NOMO-1 treated with DMSO at 0.1 percent for 48 hours (cell line): Measurements from ENCODE around the gene ATRNL1.
"Not testable (repeated sequence)": the region's sequence is repeated elsewhere in the genome, so short reads cannot be mapped to it uniquely, and the experiment has no call there.

Experiments used
- DNase-seq: peaks from one replicate; lab custom pipeline; 2025; ENCODE audit not compliant: unreplicated experiment; lab: John Stamatoyannopoulos, UW

The ATRNL1 gene

DNA sequence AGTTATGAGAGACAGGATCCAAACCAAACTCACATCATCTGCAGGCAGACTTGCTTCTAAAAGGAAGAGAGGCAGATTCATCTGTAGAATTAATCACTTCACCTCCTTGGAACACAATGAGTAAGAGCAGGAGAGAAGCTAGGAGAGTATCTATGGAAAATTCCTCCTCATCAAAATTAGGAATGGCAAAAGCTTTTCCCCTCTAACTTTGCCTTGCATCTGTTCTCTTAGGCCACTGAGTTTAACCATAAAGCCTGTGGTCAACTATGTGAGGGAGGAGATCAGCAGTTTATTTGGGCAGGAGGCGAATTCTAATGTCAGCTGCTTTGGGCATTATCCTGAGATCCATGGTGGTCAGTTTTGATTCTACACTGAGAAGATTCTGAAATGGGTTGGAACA, 618.1 kb downstream of the ATRNL1 start:
- no peak for DNase-seq

DNA sequence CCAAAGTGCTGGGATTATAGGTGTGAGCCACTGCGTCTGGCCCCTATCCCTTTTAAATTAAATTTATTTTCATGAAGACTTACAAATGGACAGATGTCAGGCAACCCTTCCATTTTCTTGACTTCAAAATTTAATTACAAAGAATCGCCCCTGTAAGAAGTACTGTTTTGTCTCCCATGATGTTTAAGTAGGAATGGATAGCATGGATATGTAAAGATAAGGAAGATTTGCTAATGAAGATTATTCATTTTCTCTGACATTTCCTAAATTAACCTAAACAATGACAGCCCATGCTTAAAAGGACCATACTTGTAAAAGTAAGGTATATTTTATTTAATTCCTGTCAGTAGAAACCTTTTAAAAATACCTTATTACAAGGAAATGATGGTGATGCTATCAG, 627.0 kb downstream of the ATRNL1 start:
- DNase-seq = no peak

DNA sequence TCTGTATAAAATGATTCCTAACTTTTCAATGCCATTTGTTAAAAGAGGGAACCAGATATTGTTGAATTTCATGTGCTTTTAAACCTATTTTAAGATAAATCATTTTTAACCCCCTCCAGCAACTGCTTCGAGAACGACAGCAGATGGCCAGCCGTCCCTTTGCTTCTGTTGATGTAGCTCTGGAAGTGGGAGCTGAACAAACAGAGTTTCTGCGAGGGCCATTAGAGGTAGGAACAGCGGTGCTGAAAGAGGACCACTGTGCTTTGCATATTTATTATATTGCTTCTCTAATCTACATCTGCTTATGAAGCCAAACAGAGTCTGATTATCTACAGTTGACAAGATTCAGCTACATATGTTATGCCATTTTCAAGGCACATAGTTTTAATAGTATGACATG, 634.0 kb downstream of the ATRNL1 start:
- no peak for DNase-seq

DNA sequence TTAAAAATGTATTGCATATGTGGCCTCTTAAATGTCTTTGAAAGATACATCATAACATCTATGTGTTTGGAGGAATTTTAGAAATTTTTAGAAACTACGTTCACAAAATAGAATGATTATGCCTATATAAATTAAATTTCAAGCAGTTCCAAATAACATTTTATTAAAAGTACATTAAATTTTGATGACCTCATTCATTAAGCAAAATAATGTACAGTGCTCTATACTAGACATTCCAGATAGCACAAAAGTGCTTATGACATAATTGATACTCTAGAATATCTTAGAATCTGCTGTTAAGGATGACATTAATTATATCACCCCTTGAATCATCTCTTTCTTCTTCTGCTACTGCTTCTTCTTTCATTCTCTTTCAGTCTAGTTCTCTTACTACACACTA, 650.9 kb downstream of the ATRNL1 start:
- no peak for DNase-seq

DNA sequence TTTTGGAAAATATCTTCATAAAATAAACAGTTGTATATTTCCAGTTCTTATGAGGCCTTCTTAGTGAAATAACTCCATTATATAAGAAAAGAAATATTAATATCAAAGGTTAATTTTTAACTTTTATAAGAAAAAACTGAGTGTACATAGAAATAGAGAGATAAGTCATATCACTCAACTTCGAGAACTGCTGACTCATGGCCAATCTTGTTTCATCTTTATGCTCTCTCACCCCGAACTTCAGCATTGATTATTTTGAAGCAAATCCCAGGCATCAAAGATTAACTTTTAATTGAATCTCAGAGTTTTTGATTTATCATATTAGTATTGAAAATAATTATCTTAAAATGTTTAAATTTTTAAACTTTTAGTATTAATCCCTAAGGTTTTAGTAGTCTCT, 652.8 kb downstream of the ATRNL1 start:
- no peak for DNase-seq

DNA sequence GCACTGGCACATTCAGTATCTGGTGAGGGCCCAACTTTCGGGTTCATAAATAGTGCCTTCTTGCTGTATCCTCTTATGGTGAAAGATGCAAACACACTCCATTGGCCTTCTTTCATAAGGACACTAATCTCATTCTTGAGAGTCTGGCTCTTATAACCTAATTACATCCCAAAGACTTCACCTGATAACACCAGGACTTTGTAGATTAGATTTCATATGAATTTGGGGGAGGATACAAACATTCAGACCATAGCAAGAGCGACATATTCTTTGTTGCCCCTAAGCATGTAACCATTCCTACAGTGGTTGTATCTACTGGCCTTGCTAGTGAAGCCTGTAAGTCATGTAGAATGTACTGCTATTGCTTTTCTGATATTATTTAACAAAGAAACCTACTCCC, 654.6 kb downstream of the ATRNL1 start:
- DNase-seq = no peak

DNA sequence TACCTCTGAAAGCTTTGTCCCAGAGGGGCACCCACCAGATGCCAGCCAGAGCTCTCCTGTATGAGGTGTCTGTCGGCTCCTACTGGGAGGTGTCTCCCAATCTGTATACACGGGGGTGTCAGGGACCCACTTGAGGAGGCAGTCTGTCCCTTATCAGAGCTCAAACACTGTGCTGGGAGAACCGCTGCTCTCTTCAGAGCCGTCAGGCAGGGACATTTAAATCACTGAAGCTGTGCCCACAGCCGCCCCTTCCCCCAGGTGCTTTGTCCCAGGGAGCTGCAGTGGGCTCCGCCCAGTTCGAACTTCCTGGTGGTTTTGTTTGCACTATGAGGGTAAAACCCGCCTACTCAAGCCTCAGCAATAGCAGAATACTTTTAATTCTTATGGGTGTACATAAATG, 665.3 kb downstream of the ATRNL1 start:
- not testable (repeated sequence) for DNase-seq

DNA sequence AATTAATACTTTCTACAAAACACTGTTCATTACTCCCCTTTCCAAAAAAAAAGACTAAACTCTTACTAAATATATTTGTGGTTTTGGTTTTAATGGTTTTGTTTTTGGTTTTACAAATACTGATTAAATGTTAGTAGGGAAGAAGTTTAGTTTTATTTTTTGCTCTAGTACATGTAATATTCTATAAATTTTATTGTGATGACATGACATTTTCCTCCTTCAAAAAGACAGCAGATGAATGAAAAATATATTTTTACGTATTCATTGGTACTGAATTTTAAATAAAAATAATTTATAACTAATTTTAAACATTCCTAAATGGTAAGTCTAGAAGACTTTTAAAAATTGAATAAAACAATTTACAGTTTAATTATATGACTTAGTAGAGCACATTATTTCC, 667.0 kb downstream of the ATRNL1 start:
- DNase-seq = no peak

DNA sequence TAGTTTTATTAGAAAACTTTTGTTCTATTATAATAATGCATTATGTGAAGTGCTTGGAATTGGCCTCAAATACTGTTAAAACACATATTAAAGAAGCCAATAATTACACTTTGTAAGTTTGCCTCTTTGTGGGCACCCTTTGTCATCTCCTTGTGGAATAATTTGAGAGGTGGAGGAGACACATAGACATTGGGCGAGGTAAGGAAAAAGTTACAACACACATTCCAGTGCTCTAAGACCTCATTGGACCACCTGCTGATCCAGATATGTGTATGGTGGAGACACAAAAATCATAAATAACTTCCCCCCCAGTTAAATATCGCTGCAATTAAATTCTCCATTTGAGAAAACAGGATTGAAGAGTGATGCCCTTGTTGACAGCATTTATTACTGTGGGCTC, 668.0 kb downstream of the ATRNL1 start:
- no peak for DNase-seq

DNA sequence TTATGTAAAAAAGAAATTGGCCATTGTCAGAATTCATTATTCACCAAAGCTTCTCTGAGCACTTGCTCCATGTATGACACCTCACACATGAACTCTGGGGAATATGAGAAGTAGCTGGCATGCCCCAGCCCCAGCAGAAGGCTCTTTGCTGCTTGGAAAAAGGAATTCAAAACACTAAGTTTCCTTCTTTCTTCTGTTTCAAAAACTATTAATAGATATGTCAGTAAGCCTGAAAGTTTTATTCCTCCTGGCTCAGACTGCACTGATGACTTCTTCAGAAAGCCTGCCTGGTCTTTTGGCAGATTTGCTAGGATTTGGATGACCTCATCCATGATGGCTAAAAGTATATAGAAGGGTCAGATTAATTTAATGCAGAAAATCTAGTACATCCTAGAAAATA, 668.9 kb downstream of the ATRNL1 start:
- no peak for DNase-seq

DNA sequence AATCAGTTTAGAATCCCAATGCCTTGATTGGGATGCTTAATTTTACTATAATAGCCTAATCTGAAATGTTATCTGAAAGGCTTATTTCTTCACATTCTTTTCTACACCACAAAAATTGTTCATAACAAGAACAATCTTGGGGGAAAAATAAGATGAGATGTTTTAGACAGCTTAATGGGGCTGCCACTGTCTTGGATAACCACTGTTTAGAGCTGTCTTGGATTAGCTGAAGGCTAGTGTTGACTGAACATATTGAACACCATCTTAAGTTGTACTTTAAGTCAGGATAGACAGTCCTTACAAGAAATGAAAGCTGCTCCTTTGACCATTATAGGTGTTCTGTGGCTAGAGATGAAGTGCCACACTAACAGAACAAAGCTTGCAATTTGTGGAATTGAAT, 678.6 kb downstream of the ATRNL1 start:
- DNase-seq = no peak

DNA sequence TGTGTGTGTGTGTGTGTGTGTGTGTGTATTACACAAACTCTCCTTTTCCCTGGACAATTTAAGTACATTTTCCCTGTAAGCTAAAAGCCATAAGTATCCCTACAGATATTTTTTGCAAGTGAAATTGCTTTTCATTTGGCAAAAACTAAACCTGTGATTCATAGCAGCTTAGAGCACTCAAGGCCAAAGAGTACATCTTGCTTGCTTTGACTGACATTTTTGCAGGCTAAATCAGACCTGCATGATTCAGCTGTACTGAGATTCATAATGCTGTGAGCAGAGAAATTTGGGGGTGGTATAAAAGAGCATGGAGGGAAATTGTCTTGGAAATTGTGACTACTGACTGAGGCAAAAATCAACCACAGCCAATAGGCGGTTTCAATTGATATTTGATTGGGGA, 679.4 kb downstream of the ATRNL1 start:
- DNase-seq = no peak

DNA sequence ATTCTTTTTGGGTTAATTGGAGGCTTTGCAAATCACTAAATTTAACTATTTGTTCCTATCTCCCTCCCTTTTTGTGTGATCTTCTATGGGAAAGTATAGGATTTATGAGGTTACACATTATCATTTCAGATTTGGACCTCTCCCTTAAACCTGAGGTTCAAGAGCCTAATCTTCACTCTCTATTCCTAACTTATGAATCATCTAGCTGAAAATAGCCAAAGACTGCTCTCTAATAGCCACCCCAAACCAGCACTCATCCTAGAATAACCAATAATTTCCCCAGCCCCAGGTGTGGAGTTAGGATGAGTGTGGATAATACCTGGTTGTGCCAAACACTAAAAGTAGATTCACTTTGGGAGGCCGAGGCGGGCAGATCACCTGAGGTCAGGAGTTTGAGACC, 680.7 kb downstream of the ATRNL1 start:
- no peak for DNase-seq

DNA sequence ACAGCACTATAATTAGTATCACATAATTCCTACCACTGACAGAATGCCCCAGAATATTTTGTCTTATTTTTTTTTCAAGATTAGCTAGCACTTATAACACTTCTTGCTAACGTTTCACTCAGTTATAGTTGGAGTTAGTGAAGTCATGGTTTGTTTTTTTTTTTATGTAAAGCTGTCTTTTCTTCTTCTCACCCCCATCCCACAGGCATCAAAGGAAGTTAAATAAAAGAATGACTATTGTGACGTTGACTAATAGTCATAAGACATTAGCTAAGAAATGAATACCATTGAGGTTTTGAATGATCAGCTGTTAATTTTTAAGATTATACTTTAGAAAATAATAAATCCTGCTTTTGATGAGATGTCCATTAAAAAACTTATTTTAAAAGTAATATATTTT, 681.6 kb downstream of the ATRNL1 start:
- DNase-seq = no peak

DNA sequence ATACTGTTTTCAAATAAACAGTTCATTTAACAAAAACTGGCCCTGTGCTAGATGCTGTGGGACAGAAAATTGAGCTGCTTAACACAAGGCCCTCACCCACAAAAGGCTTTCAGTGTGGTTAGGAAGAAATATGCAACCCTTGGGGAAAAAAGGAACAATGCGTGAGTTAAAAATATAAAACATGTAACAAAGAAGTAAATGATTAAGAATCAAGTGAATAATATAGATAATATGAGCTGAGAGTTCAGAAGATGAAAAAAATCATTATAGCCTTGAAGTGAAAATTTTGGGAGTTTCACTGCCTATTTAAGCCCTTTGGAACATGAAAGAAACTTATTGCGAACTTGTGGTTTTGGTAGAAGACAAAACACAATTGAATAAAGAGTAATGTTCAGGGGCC, 684.5 kb downstream of the ATRNL1 start:
- DNase-seq = no peak

DNA sequence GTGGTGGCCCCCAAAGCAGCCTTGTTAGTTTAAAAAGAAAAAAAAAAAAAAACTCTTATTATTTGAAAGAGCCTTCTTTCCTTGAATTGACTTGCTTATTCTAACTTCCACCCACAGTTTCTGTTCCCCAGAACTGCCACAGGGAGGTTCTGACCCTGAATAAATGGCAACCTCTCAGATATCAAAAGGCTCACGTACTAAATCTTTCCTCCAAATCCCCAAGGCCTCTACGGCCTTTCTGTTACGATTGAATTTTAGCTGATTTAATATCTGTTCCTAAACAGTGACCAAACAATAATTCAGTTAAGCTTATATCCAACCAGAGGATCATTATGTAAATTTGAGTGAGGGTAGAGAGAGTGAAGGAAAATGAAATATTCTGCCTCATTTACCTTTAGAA, 697.1 kb downstream of the ATRNL1 start:
- no peak for DNase-seq

DNA sequence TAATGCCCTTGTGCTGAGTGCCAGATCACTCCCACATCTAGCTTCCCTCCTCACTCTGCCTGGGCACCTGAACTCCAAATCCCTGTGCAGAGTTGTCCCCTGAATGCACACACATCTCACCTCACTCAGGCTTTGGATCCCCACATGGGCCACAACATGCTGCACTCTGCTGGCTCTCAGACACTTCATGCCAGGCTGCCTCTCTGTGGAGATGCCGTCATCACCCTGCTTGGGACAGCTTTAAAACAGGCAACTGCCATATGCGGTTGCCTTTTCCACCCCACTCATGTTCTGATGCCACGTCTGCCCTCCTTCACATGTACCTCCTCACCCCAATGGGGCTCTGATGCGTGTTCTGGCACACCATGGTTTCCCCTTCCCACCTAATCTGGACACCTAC, 702.8 kb downstream of the ATRNL1 start:
- no peak for DNase-seq

DNA sequence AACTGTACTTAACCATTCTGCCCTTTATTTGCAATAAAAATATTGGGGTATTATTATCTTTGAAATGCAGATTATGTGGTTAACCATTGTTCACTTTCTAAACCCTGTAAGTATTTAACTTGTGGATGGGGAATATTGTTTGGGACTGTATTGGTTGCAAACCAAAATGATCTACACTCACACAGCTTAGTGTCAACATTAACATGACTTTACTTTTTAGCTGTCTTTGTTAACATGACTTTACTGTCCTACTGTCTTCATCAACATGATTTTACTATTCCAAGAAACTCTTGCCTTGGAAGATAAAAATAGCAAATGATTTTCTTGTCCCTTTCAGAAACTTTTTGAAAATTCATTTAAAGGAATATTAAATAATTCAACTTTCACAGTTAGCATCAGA, 708.3 kb downstream of the ATRNL1 start:
- DNase-seq = no peak

DNA sequence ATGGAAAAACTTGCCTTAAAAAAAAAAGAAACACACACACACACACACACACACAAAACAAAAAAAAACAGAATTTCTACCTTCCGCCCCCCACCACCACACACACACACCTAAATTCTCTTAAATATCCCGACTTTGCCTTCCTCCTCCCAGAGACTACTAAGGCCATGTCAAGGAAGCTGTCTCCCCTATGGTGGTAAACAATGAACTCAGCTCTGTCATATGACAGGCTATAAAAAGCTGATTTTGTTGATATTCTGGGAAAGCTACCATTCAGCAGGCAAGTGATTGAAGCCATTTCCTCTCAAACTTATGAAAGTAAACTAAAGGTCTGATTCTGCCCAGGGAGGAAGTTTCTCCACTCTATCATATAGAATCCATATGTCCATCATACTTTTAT, 708.8 kb downstream of the ATRNL1 start:
- no peak for DNase-seq

DNA sequence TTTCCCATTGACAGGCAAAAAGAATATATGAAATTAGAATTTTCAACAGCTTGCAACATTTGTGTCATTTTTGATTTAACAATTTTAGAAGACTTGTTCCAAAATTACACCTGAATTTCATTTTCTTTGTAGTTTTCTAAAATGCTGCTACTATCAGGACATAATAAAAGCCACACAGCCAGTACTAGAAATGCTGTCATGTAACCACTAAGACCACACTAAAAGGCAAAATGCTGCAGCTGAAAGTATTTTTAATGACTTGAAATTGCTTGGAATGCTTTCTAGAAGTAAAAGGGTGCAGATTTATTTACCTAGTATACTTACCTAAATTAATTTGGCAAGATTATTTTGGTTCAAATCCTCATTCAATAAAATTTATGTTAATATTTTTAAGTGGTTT, 709.7 kb downstream of the ATRNL1 start:
- DNase-seq = no peak

DNA sequence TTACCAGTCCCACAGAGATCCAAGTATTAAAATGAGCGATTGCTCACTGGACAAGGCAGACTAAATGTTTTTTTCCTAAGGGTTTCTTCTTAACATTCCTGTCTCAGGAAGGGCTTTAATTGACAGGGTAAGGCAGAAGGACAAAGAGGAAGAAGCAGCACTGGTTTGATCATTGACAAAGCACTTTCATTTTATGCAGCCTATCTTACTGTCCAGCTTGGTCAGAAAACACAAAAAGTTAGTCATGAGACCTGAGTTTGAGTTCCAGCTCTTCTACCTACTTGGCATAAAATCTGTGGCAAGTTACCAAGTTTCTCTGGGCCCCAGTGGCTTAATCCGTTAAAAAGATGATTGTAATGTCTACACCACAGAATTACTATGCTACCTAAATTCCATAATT, 721.4 kb downstream of the ATRNL1 start:
- no peak for DNase-seq

DNA sequence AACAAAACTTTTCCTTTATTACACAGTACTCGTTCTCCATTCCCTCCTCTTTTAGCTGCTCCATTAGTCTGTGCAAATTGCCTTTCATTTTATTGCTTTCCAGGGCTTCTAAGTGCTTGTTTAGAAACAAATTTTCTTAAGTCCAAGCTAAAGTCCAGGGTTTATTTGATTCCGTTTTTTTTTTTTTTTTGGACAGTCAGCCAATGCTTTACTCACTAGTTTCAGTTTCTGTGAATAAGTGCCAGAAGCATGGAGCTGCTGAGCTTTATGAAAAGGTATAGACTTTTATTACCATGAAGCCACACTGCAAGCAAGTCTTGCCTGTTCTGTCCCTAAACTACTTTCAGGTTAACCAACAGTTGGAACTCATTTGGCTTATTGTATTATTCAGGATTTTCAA, 724.8 kb downstream of the ATRNL1 start:
- no peak for DNase-seq

DNA sequence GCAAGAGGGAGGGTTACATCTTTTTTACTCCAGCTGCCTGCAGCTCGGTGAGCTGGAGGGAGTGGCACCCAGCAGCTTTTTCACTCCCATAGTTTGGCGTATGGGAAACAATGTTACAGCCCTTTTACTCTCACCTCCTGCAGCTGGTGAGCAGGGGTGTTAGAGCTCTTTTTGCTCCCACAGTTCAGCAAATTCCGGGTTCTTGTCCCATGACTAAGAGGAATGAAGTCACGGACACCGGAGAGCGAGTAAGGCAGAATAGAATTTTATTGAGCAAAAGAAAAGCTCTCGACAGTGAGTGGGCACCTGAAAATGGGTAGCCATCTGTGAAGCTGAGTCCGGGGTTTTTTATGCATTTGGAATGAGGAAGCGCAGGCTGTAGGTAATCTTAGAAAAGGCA, 733.2 kb downstream of the ATRNL1 start:
- no peak for DNase-seq
